OCI-LY3 (cell line): ENCODE measurements around the gene TAS2R39.

ENCODE experiments used
- CTCF ChIP-seq: fragments of 200-600, 300-600 bp; sonication (generic); IDR thresholded peaks from 2 replicates; pipeline ENCODE4 v1.5.1; 2014; ENCODE audit warnings: antibody characterized with exemption, low read length, low read depth
- EZH2phosphoT487 ChIP-seq: fragments of 200-600 bp; shearing (Covaris generic); IDR thresholded peaks from 2 replicates; pipeline ENCODE4 v1.6.1; 2018; ENCODE audit warnings: antibody characterized with exemption, mixed run types, low read depth

DNA sequence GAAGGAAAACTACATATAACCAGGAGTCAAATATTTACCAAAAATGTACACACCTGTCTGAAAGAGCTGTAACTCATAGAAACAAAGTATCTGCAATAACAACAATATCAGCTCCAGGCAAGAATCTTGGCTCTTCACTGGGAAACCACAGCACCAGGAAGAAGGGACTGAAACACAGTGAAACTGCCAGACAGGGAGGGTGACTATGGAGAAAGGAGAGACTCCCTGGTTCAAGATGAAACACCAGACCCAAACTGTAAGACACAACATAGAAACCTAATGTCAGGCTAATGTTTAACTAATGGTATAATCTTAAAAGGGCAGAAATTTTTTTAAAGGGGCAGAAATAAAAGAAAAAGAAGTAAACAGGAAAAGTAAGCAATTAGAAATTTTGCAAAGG lies 11.5 kb upstream of the TAS2R39 start:
- no peak for TF ChIP-seq CTCF
- TF ChIP-seq EZH2phosphoT487, result no peak
